NCI-H146 treated with DMSO at 0.1 percent for 48 hours (cell line): ENCODE measurements around the gene VPS13D.
"Not testable (repeated sequence)": the region's sequence is repeated elsewhere in the genome, so short reads cannot be mapped to it uniquely, and the experiment has no call there.

Source experiments
- DNase-seq: peaks from one replicate; lab custom pipeline; 2025; ENCODE audit not compliant: unreplicated experiment; lab: John Stamatoyannopoulos, UW

VPS13D gene

DNA sequence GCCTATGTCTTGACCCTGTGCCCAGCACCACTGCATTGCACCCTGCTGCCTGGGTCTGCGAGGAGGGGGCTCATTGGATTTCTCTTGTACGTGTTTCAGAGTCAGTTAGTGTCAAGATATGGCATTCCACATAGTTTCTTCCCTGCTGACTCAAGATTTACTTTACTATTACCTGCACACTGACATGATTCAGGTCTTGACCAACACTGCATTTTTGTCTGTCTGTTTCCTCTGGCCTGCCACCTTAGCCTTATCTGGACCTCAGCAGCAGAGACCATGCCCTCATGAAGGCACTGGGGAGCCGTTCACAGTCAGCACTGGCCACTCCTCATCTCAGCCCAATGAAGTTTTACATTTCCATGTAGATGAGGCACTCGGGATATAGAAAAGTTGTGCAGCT lies 232.8 kb downstream of the VPS13D start:
- DNase-seq = no peak

DNA sequence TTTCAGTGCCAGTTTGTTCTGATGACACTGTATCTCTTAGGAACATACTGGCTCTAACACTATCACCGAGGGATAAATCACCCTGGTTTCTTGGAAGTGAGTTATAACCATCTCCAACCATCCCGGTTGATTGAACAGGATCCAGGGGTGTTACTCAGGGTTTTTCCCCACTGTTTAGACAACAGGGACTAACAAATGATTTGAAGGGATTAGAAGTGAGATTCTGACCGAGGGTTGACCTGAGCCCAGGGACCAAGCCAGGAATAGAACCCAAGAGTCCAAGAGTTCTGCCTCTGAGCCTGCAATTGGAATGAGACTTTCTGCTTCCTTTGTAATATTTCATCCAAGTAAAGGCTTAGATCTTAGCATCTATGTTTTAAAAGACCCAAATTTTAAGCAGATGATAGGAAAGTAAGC lies 234.2 kb downstream of the VPS13D start:
- no peak for DNase-seq

DNA sequence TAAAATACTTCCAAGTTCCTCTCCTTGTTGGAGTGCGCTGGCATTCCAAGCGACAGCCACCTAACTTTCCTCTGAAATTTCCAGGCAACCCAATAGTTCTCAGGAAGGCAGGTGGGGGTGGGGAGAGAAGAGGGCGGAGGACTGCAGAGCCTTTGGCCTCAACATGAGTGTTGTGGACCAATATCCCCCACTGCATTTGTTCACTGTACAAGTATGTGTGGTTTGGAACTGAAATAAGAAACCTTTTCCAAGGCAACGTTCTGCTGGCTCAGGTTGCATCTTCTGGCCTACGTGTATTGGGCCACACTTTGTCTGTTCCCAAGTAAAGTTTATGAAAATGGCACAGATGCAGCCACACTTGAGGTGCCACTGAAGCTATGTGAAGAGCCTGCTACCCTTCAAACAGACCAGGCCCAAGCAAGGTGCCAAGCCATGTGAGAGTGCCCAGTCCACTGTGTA lies 234.8 kb downstream of the VPS13D start:
- no peak for DNase-seq

DNA sequence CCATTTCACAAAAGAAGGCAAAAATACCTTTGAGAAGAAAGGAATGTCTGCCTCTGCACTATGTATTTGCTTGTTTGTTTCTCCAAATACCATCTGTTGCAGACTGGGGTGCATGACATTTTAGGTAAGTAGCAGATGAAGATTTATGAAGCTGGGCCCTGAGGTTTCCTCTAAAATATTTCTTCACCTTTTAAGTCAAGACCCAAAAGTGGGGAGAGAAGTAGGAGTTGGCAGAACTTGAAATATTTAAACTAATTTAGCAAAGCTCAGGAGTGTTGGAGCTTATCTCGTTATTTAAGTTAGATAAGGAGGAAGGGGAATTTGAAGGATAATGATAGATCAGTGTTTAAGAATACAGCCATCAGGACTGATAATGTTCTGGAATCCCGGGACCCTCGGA lies 235.3 kb downstream of the VPS13D start:
- DNase-seq = no peak

DNA sequence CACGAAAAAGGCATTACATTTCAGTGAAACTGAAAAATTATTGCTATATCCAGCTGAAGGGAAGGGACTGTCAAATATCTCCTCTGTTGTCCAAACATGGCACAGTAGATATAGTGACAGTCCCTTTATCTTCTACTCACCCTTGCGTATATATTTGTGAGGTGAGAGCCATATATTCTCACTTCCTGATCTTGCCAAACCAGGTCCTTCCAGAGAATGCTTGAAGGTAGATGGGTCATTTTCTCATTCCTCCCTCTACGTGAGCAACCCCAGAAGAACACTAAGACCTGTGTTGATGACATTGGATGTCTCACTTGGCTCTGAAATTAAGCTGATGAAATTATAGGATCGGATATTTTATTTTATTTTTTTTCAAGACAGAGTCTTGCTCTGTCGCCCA lies 237.0 kb downstream of the VPS13D start:
- no peak for DNase-seq

DNA sequence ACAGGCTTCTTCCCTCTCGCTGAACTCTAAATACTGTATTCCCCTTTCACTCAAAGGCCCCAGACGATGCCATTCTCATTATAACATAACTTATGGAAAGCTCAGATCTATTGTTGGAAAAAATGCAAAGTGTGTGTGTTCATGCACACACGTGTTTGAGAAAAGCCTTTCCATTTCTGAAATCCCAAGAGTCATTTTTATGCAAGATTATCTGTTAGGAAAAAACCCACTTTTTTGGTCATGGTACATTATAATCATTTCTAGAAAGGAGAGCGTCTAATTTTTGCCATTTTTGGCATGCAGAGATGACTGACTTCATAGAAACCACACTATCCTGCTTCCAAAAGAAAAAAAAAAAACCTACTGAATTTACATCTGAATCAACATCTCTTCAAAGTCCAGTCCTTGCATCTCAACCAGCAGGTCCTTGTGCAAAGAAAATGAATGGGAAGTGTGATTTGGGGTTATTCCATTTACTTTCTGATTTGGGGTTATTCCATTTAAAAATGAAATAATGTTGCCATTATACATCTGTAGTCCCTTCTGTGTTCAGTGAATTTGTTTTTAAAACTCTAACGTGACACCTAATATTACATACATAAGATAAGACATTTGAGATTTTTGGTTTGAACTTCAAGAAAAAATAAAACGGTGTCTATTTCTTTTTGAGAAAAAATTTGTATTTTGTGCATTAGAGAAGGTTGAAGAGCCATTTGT lies 237.9 kb downstream of the VPS13D start:
- no peak for DNase-seq

DNA sequence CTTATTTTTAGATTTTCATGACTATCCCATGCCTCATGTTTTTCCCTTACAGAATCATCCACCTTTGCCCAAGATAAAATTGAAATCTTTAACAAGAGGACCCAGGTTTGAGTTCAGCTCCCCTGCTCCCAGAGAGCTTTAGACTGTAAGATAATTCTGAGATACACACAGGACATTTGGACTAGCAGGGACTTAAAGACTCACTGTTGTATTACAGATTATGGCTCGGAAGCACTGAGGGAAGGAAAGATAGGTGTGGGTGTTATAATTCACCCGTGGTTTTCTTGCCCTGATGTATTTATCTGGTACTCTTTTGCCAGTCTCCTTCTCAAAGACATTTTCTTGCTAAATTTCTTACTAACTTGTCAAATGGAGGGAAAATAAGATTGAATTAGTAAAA lies 238.5 kb downstream of the VPS13D start:
- DNase-seq = no peak

DNA sequence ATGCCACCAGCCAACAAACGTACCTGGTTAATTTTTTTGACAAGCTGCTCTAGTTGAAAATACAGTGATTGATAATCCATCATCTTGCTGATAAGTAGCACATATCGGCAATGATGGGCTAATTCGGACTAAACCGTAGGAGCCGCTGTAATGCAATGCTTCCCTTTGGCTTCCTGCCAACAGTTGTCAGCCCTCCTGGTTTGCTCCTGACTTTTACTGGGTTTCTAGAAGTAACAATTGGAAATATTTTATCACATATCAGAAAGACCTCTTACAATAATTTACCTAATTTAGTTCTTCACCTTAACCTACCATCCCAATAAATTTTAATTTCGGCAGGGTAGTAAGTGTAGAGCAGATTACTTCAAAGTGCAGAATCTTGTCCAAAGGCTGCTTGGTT lies 239.7 kb downstream of the VPS13D start:
- no peak for DNase-seq

DNA sequence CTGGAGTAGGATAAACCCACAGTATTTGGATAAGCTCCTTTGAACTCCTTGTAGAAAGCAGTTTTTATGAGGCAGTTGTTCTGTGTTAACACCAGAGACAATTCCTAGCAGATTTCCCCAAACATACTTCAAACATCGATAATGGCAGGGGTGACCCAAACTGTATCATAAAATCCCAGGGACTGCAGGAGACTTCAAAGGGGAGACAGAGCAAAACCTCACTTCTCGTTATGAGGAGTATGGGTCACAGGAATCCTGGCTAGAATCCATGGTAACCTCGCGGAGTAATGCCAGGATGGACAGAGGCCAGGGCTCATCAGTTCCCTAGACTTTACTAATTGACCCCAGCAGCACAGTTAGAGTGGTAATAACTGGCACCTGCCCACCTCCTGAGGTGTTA lies 240.2 kb downstream of the VPS13D start:
- no peak for DNase-seq

DNA sequence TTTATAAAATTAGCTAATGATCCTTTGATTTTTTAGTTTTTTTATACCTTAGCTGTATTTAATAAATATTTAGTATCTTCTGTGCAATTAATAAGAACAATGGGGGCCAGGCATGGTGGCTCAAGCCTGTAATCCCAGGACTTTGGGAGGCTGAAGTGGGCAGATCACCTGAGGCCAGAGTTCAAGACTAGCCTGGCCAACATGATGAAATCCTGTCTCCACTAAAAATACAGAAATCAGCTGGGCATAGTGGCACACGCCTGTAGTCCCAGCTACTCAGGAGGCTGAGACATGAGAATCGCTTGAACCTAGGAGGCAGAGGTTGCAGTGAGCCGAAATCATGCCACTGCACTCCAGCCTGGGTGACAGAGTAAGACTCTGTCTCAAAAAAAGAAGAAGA lies 241.1 kb downstream of the VPS13D start:
- DNase-seq = not testable (repeated sequence)

DNA sequence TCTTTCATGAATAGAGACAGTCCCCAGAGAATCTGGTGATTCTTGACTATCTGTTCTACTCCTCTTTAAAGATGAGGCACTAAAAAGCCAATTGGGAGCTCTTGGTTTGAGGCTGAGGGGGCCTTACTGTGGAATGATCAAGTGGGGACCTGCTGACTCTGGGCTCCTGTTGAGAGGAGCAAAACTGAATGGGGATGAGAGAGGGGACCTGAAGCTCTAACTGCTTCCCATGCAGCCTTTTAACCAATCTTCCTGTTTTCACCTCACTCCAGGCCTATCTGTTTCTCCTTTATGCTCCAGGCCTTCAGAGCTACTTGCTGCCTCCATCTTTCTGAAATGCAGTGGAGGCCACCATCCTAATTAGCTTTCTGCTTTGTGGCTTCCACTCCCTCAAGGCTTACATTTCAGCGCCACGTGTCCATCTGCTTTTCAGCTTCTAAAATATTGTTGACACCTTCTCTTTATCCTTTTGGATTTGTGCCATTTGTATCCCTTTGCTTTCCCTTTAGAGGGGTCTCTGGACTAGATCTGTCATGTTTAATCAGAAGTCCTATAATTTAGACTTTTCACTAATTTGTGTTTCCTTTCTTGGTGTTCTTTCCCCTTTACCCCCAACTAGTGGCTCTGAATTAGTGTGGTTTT lies 242.4 kb downstream of the VPS13D start:
- no peak for DNase-seq

DNA sequence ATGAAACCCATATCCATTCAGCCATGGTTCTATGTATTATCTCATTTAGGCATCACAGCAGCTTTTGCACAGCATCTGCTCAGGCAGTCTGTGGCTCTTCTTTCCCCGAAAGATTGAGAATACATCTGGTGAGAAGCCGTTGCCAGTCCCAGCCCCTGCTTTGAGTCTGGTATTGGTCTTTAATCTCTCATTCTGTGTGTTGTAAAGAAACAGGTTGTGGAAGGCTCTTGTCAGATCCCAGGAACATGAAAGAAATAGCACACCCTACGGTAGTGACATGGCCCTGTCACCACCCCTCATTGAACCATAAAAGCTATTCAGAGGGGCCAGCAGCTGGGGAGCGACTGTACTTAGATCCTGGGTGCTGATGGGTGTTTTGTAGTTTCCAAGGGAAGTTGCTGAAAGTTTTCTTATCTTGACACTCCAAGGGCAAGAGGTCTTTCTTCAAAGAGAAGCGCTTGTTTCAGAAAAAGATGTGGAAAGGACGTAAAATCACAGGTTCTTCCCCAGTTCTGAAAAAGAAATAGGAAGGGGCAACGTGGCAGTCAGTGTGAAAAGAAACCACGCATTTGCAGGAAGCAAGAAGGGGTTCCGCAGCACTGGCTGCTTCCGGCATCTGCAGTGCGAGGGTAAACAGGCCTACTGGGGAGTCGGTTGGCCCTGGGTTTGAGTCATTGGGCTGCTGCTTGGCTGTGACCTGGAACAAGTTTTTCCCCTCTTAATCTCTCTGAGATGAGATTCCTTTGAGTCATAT lies 243.1 kb downstream of the VPS13D start:
- DNase-seq = no peak

DNA sequence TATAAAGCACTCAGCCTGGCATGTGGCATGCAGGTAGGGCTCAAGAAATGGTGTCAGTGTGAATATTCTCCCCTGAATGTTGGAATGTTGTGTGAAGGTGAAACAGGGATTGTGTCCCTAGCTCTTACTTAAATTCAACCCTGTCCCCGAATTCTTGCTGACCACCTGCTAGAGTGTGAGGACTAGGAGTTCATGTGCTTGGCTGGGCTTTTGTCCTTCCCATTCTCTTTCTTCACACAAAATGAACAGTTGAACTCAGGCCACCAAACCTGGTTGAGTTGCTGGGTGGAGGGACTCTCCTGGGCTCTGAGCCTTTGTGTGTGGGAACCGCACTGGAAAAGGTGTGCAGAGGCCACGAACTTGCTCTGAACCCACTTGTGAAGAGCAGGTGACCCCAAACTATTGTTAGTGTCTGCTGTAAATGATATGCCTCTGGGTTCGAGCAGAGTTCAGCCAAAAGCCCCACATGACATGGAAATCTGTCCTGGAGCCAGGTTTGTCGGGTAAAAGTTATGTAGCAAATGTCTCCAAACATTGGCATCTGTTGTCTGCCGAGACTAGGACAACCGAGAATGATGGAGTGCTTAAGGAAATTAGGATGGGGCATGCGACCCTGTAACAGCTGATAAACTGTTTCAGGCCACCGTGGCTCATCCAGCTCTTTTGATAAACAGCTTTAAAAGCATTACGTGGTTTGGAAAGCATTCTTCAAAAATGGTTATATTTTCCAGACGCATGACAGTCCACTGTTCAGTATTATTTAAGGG lies 243.9 kb downstream of the VPS13D start:
- no peak for DNase-seq

DNA sequence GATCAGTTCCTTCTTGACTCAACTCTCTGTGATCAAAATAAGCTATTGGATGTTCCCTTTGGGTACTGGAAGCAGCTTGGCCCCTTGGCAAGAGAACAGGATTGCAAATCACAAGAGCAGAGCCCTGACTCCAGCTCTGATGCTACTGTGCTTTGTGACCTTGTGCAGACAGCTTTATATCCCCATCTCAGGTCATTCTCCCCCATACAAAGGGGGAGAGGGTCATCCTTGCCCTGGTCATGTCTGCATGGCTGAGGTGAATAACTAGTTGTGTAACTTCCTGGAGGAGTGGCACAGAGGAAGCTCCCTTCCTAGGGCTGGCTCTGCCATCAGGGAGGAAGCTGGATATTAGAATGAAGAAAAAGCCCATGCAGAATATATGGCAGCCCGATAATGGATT lies 245.3 kb downstream of the VPS13D start:
- DNase-seq = no peak

DNA sequence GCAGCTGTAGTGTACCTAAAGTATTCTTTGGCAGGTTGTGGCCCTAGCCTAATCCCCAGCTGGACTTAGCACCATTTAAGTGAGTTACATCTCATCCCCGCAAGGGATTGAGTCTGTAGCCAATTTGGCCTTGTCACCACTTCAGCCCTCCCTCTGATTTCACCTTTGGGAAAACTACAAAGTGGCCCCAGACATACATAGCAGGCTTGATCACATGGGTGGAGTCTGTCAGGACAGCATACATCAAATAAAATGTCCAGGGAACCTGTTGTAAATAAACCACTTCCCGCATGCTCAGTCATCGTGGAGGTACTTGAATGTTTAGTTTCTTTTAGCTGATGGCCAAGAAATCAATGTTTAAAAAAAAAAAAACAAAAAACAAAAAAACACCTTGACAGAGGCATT lies 245.7 kb downstream of the VPS13D start:
- no peak for DNase-seq

DNA sequence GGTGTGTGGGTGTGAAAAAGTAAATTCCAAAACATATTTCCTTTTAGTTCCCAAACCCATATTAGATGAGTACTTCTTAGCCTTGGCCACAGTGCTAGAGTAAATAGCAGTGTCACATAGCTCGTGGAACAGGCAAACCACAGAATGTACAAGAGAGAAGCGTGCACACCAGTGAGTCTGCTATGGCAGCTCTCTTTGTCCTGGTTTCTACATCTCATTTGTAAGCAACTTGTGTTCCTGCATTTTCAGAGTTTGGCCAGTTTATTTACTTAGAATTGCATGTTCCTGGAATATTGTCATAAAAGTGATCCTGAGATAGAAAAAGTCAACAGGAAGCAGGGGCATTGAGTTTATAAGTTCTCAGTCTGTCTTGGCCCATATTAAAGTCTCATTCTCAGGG lies 246.1 kb downstream of the VPS13D start:
- no peak for DNase-seq

DNA sequence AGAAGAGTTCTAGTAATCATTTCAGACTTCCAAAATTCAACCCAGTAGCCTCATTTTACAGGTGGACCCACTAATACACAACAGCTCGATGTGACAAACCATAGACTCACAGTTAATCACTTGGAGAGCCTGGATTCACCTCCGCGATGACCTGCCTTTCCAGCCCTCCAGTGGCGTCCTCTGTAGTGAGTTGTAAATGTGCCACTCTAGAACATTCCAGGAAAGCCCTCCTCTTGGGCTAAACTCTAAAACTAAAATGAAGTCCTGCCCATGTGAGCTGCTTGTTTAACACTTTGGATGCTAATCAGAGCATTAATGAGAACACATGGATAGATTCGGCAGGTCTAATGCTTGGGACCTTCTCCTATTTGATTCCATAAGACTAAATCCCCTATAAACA lies 247.5 kb downstream of the VPS13D start:
- no peak for DNase-seq

DNA sequence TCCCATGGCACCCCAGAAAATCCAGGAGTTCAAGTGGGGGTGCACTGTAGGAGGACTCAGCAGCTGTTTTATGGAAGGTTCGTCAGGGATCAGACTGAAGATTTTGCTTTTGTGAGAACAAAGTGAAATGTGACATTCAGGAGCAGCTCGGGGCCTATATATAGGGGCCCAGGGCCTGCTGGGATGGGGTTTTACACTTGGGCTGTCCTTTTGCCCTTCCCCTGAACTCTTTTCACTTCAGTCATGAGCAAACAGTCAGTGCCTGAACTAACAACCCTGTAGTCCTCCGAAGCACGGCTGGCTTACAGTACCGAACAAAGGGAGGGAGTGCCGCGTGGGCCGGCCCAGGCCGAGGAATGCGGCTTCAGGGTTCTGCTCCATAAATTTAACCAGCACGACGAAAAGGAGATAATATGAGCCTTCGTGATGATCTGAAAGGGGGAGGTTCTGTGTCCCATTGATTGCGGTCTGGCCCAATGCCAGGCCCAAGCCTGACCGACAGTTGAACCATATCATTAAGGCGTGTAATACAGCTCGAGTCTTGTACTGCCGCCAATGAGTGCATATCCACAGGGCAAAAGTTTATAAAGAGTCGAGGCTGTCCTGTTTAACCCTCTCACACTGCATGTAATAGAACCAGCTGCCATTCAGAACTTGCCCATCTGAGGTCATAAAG lies 248.2 kb downstream of the VPS13D start:
- DNase-seq = peak; percentile 4

DNA sequence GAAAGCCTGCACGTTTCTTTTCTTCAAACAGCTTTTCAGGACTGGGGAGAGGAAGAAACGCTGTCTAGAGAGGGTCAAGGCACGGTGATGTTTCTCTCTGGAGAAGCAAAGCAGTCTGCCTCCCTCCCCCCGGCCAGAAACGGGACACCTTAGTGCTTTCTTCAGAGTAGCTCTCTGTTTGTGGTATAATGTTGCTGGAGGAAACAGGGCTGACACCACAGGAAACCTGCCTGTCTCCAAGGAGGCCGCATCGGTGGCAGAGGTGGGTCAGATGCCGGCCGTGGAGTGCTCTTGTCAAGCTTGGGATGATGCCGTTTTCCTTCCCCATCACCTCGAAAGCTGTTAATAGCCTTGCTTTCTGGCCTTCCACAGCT lies 248.8 kb downstream of the VPS13D start:
- DNase-seq = no peak

DNA sequence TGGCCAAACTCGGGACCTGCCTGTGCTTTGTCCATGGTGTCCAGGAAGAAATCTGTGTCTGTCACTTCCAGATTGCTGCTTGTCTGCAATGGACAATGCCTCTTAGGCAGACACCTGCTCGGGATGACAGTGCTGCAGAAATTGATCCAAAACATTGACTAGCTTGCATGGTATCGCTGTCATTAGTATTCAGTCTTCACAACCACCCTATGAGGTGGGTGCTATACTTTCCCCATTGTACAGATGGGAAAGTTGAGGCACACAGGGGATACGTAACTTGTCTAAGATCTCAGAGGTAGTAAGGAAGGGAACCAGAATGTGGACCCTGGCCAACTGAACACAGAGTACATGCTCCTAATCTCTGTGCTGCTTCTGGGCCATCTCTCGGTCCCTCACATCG lies 249.5 kb downstream of the VPS13D start:
- DNase-seq = no peak

DNA sequence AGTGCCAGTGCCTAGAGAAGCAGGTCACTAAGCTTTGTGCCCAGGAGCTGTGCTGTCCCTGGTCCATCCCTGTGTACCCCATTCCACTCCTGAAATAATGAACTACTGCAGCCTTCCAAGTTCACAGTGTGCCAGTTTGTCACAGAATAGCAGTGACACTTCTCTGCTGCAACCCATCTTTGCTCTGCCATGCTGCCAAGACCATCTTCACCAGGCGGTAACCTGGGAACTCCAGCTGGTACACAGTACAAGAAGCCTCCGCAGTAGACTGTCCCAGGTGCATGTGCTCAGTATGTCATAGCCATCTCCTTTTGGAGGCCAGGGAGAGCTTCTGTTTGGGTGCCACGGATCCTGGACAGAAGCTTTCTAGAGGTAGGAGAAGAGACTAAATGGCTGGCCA lies 250.2 kb downstream of the VPS13D start:
- DNase-seq = no peak
